Endothelial cell of umbilical vein (primary cell): ENCODE results near the gene PROC. TPM values are rescaled to one million over a fixed set of nuclear protein-coding genes. Genes with fewer than 3 reads are reported as not detected.

Experiments used
- BruUV-seq: library from RNA; stranded (reverse); fragments of 400-500 nt; replicated peaks from 2 replicates; lab custom pipeline; 2021; lab: Mats Ljungman, UMichigan
- CTCF ChIA-PET: fragments of 300-600, 350-600 bp; sonication (Branson Sonifier 250); formaldehyde crosslinking; loops from one replicate; lab custom pipeline; 2021; ENCODE audit warnings: antibody characterized with exemption, inconsistent platforms; lab: Charles Lee
- POLR2A ChIA-PET: fragments of 300-600, 350-600 bp; sonication (Branson Sonifier 250); formaldehyde crosslinking; loops from one replicate; lab custom pipeline; 2021; ENCODE audit warnings: antibody characterized with exemption, inconsistent platforms; lab: Charles Lee
- DNase-seq: peaks from one replicate; pipeline ENCODE4 v3.0.0-alpha.2; 2011; ENCODE audit warnings: low read depth, low spot score
- FAIRE-seq: peaks from 2 replicates; lab custom pipeline; 2011; peaks lifted over from hg19 to GRCh38; lab: Jason Lieb, UNC
- H2AFZ ChIP-seq: 2 replicates; pipeline ENCODE4 v1.6.0; 2012; ENCODE audit warnings: low read depth, low read length, control low read depth, inconsistent platforms
- H3K27ac ChIP-seq: 2 replicates; pipeline ENCODE4 v1.5.1; 2011; ENCODE audit warnings: low read depth, mild to moderate bottlenecking, control low read depth, low read length, moderate library complexity; ENCODE audit not compliant: insufficient read depth
- H3K27me3 ChIP-seq, 2 experiments: 2 replicates each; pipeline versions ENCODE4 v1.6.0 to v1.6.1; 2011; ENCODE audit warnings: low read length in 2 of 2, mixed read lengths in 1 of 2; ENCODE audit not compliant: control insufficient read depth in 2 of 2, insufficient read depth in 2 of 2
- H3K36me3 ChIP-seq, 2 experiments: 2 replicates in 1 of 2; 3 replicates in 1 of 2; pipeline ENCODE4 v1.5.1; 2011; ENCODE audit warnings: low read length in 2 of 2, mild to moderate bottlenecking in 1 of 2, moderate library complexity in 1 of 2; ENCODE audit not compliant: control insufficient read depth in 2 of 2, insufficient read depth in 2 of 2; ENCODE audit errors: extremely low read depth in 1 of 2
- H3K4me1 ChIP-seq: 3 replicates; pipeline ENCODE4 v1.5.1; 2011; ENCODE audit warnings: mild to moderate bottlenecking, low read length; ENCODE audit not compliant: control insufficient read depth, insufficient read depth; ENCODE audit errors: extremely low read depth
- H3K4me2 ChIP-seq: 2 replicates; pipeline ENCODE4 v1.6.1; 2011; ENCODE audit warnings: low read length, control low read depth, mixed read lengths; ENCODE audit not compliant: insufficient read depth
- H3K4me3 ChIP-seq, 3 experiments: fragments of 200-600 bp in 1 of 3; sonication (generic), shearing (Covaris generic) in 1 of 3; replicated peaks in 1 of 3; 2 replicates each; pipeline ENCODE4 v1.5.1; 2011 to 2016; ENCODE audit warnings: control low read depth in 3 of 3, low read length in 3 of 3, mild to moderate bottlenecking in 2 of 3, inconsistent platforms in 1 of 3, low read depth in 1 of 3, moderate library complexity in 1 of 3; ENCODE audit not compliant: insufficient read depth in 1 of 3
- H3K79me2 ChIP-seq: 2 replicates; pipeline ENCODE4 v1.6.0; 2012; ENCODE audit warnings: low read length, inconsistent platforms; ENCODE audit not compliant: control insufficient read depth, insufficient read depth
- H3K9ac ChIP-seq: replicated peaks from 2 replicates; pipeline ENCODE3; 2011; ENCODE audit warnings: low read length, control low read depth; ENCODE audit not compliant: insufficient read depth; ENCODE audit errors: extremely low read depth
- H3K9me1 ChIP-seq: replicated peaks from 3 replicates; pipeline ENCODE4 v1.6.0; 2011; ENCODE audit warnings: mild to moderate bottlenecking, low read length; ENCODE audit not compliant: control insufficient read depth, insufficient read depth; ENCODE audit errors: extremely low read depth
- H3K9me3 ChIP-seq: replicated peaks from 2 replicates; pipeline ENCODE4 v1.5.1; 2012; ENCODE audit warnings: low read length, inconsistent platforms; ENCODE audit not compliant: control insufficient read depth, insufficient read depth
- H4K20me1 ChIP-seq: replicated peaks from 2 replicates; pipeline ENCODE3; 2011; ENCODE audit warnings: mild to moderate bottlenecking, low read length; ENCODE audit not compliant: control insufficient read depth, insufficient read depth; ENCODE audit errors: extremely low read depth
- EZH2 ChIP-seq: IDR thresholded peaks from 2 replicates; pipeline ENCODE4 v1.6.1; 2012; ENCODE audit warnings: borderline replicate concordance, low read depth, mild to moderate bottlenecking, moderate library complexity, low read length, inconsistent platforms; ENCODE audit not compliant: severe bottlenecking
- FOS ChIP-seq: IDR thresholded peaks from 2 replicates; pipeline ENCODE4 v1.6.1; 2011; ENCODE audit warnings: mild to moderate bottlenecking, low read length, moderate library complexity, borderline replicate concordance; ENCODE audit not compliant: insufficient read depth
- GATA2 ChIP-seq: IDR thresholded peaks from 2 replicates; pipeline ENCODE4 v1.7.0; 2011; ENCODE audit warnings: low read depth, mild to moderate bottlenecking, moderate library complexity, mixed read lengths, low read length; ENCODE audit not compliant: insufficient read length, insufficient read depth
- JUN ChIP-seq: IDR thresholded peaks from 2 replicates; pipeline ENCODE4 v1.6.1; 2011; ENCODE audit warnings: borderline replicate concordance, low read depth; ENCODE audit not compliant: insufficient read length, insufficient read depth
- MYC ChIP-seq: IDR thresholded peaks from one replicate; pipeline ENCODE4 v1.6.1; 2011; ENCODE audit warnings: mild to moderate bottlenecking, low read depth, low read length
- POLR2A ChIP-seq: IDR thresholded peaks from 2 replicates; pipeline ENCODE4 v1.6.1; 2012; ENCODE audit warnings: low read depth, mild to moderate bottlenecking, control low read depth, low read length
- POLR2AphosphoS5 ChIP-seq: IDR thresholded peaks from 2 replicates; pipeline ENCODE4 v1.6.1; 2012; ENCODE audit warnings: low read depth, mild to moderate bottlenecking, control low read depth, low read length, moderate library complexity; ENCODE audit not compliant: insufficient read depth
- dilution Hi-C: fragments of 300-500 bp; cut with MboI; formaldehyde crosslinking; loops from one replicate; pipeline ENCODE4 v1.15.0; 2019; ENCODE audit warnings: low sequenced_read_pairs; ENCODE audit not compliant: extremely low pct_ligation_motif_present
- intact Hi-C: fragments of 100-400 bp; cut with micrococcal nuclease; formaldehyde crosslinking; loops from one replicate; pipeline ENCODE4 v1.10.0; 2022
- polyA plus RNA-seq, 4 experiments: library from polyadenylated mRNA; depleted of rRNA in 3 of 4; stranded (reverse) in 3 of 4; unstranded in 1 of 4; fragments of >200 nt; gene quantifications; 2 replicates each; pipeline versions ENCODE4 v1.2.1 to v1.2.3, GENCODE V29; 2011 to 2012; ENCODE audit warnings: missing spikeins in 1 of 4
- total RNA-seq: library from RNA; stranded (reverse); gene quantifications from 2 replicates; pipeline ENCODE4 v1.2.3, GENCODE V29; 2021
- TF ChIP-seq, protein P1 (sequence below): IDR thresholded peaks from 2 replicates; pipeline ENCODE4 v1.6.1; 2011; ENCODE audit not compliant: insufficient read depth, insufficient read length
- TF ChIP-seq, protein P2 (sequence below), 2 donors: IDR thresholded peaks; 1 replicate in 1 of 2; 2 replicates in 1 of 2; pipeline ENCODE4 v1.5.1; 2011; ENCODE audit warnings: low read length in 2 of 2, mild to moderate bottlenecking in 2 of 2, moderate library complexity in 2 of 2, control low read depth in 1 of 2, inconsistent platforms in 1 of 2, low read depth in 1 of 2; ENCODE audit not compliant: insufficient read depth in 1 of 2; ENCODE audit errors: extremely low read depth in 1 of 2

PROC gene
- total and polyA plus RNA-seq, 2 donors (not counting 3 experiments of a cell fraction or from before 2014, with no cell fraction given): not detected

- no peaks in the 10 kb centered on the region for H3K79me2 ChIP-seq
- no peaks in the 10 kb centered on the region for H4K20me1 ChIP-seq
- no peak for FAIRE-seq
- TF ChIP-seq EZH2: no peak
- no peak for TF ChIP-seq POLR2AphosphoS5
- no peak for TF ChIP-seq POLR2A
- TF ChIP-seq, protein P1, sequence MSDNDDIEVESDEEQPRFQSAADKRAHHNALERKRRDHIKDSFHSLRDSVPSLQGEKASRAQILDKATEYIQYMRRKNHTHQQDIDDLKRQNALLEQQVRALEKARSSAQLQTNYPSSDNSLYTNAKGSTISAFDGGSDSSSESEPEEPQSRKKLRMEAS: no peak
- TF ChIP-seq FOS: no peak
- TF ChIP-seq GATA2: no peak
- no peak for TF ChIP-seq MYC
- TF ChIP-seq, protein P2, sequence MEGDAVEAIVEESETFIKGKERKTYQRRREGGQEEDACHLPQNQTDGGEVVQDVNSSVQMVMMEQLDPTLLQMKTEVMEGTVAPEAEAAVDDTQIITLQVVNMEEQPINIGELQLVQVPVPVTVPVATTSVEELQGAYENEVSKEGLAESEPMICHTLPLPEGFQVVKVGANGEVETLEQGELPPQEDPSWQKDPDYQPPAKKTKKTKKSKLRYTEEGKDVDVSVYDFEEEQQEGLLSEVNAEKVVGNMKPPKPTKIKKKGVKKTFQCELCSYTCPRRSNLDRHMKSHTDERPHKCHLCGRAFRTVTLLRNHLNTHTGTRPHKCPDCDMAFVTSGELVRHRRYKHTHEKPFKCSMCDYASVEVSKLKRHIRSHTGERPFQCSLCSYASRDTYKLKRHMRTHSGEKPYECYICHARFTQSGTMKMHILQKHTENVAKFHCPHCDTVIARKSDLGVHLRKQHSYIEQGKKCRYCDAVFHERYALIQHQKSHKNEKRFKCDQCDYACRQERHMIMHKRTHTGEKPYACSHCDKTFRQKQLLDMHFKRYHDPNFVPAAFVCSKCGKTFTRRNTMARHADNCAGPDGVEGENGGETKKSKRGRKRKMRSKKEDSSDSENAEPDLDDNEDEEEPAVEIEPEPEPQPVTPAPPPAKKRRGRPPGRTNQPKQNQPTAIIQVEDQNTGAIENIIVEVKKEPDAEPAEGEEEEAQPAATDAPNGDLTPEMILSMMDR (IDR thresholded peaks at IDR 0.05; ENCODE audit: extremely low read depth in 1 of 2, insufficient read depth in 1 of 2, low read depth in 1 of 2, low read length in 2 of 2): no peak
- no peak for TF ChIP-seq JUN
- no peak overlapping the region for H3K9ac ChIP-seq
- POLR2A ChIA-PET: no interaction called here
- no peaks in the 10 kb centered on the region for H3K4me1 ChIP-seq
- no peaks in the 10 kb centered on the region for H3K27me3 ChIP-seq
- dilution Hi-C loops (no loop called here), intact Hi-C loops (no loop called here)
- no peak overlapping the region for H3K4me2 ChIP-seq
- H3K27ac ChIP-seq: no peak overlapping the region
- CTCF ChIA-PET: interaction anchor here (1.8 kb wide), 1 partner anchor 15 kb away, joined by 7 read pairs; no protein-coding TSS in a partner anchor
- H3K36me3 ChIP-seq: no peaks in the 10 kb centered on the region
- no TSS peak for BruUV-seq
- DNase-seq: no peak
- no peak overlapping the region for H2AFZ ChIP-seq
- H3K4me3 ChIP-seq: no peak overlapping the region
- no peaks in the 10 kb centered on the region for H3K9me3 ChIP-seq
- H3K9me1 ChIP-seq: no peaks in the 10 kb centered on the region
Observed at GRCh38 chr2:127463155-127463991, 45.1 kb downstream of the PROC start.
